ENCODE measurements around the gene PIK3R4.

Gene PIK3R4

GRCh38 chr3:130688015-130688688 lies 58.5 kb downstream of the PIK3R4 start:
- Histone ChIP-seq H3K9me3 (ENCODE audit: severe bottlenecking) (no peaks in the 10 kb centered on the region), H3K36me3 (peaks cover 15% of the 10 kb centered on the region), H3K27me3 (ENCODE audit: insufficient read depth, low read depth, severe bottlenecking) (no peaks in the 10 kb centered on the region), H3K4me3 (ENCODE audit: low read depth, low read length) (no peak overlapping the region), H3K27ac (no peak overlapping the region)
- no peak for TF ChIP-seq CTCF (IDR thresholded peaks at IDR 0.05; ENCODE audit: low read depth, low read length)
- DNase-seq, result no peak

GRCh38 chr3:130687327-130687726 lies 59.3 kb downstream of the PIK3R4 start:
- no peak overlapping the region for H3K4me3 ChIP-seq (ENCODE audit: low read depth, low read length)
- no peak overlapping the region for H3K27ac ChIP-seq
- H3K9me3 ChIP-seq (ENCODE audit: severe bottlenecking), result no peaks in the 10 kb centered on the region
- TF ChIP-seq CTCF (IDR thresholded peaks at IDR 0.05; ENCODE audit: low read depth, low read length), result no peak
- no peaks in the 10 kb centered on the region for H3K27me3 ChIP-seq (ENCODE audit: insufficient read depth, low read depth, severe bottlenecking)
- no peak for DNase-seq
- peaks cover 19% of the 10 kb centered on the region for H3K36me3 ChIP-seq

- no peak overlapping the region for H3K27ac ChIP-seq
- no peak for TF ChIP-seq CTCF (IDR thresholded peaks at IDR 0.05; ENCODE audit: low read depth, low read length)
- no peak overlapping the region for H3K4me3 ChIP-seq (ENCODE audit: low read depth, low read length)
- DNase-seq, result no peak
- H3K27me3 ChIP-seq (ENCODE audit: insufficient read depth, low read depth, severe bottlenecking), result no peaks in the 10 kb centered on the region
- peaks cover 21% of the 10 kb centered on the region for H3K36me3 ChIP-seq
- H3K9me3 ChIP-seq (ENCODE audit: severe bottlenecking), result no peaks in the 10 kb centered on the region
These were observed 59.8 kb downstream of the PIK3R4 start for GRCh38 chr3:130686833-130687232.

- DNase-seq, result no peak
- no peaks in the 10 kb centered on the region for H3K27me3 ChIP-seq (ENCODE audit: insufficient read depth, low read depth, severe bottlenecking)
- H3K27ac ChIP-seq, result no peak overlapping the region
- TF ChIP-seq CTCF (IDR thresholded peaks at IDR 0.05; ENCODE audit: low read depth, low read length), result no peak
- H3K4me3 ChIP-seq (ENCODE audit: low read depth, low read length), result no peak overlapping the region
- peaks cover 39% of the 10 kb centered on the region for H3K36me3 ChIP-seq
- no peaks in the 10 kb centered on the region for H3K9me3 ChIP-seq (ENCODE audit: severe bottlenecking)
These were observed 64.5 kb downstream of the PIK3R4 start for GRCh38 chr3:130682131-130682530.

GRCh38 chr3:130679218-130679617 lies 67.4 kb downstream of the PIK3R4 start:
- DNase-seq, result no peak
- H3K9me3 ChIP-seq (ENCODE audit: severe bottlenecking), result no peaks in the 10 kb centered on the region
- H3K36me3 ChIP-seq, result peaks cover 43% of the 10 kb centered on the region
- H3K27ac ChIP-seq, result no peak overlapping the region
- no peak for TF ChIP-seq CTCF (IDR thresholded peaks at IDR 0.05; ENCODE audit: low read depth, low read length)
- no peak overlapping the region for H3K4me3 ChIP-seq (ENCODE audit: low read depth, low read length)
- no peaks in the 10 kb centered on the region for H3K27me3 ChIP-seq (ENCODE audit: insufficient read depth, low read depth, severe bottlenecking)

GRCh38 chr3:130677343-130677742 lies 69.3 kb downstream of the PIK3R4 start:
- peaks cover 30% of the 10 kb centered on the region for H3K36me3 ChIP-seq
- H3K27me3 ChIP-seq (ENCODE audit: insufficient read depth, low read depth, severe bottlenecking), result no peaks in the 10 kb centered on the region
- no peak overlapping the region for H3K4me3 ChIP-seq (ENCODE audit: low read depth, low read length)
- DNase-seq, result no peak
- no peak for TF ChIP-seq CTCF (IDR thresholded peaks at IDR 0.05; ENCODE audit: low read depth, low read length)
- no peaks in the 10 kb centered on the region for H3K9me3 ChIP-seq (ENCODE audit: severe bottlenecking)
- no peak overlapping the region for H3K27ac ChIP-seq

Measured in WERI-Rb-1 (cell line).